GM12872 (cell line): Measurements from ENCODE around the gene TASP1.

Experiments used
- CTCF ChIP-seq: IDR thresholded peaks from 3 replicates; pipeline ENCODE4 v1.5.1; 2011; ENCODE audit warnings: low read depth, mild to moderate bottlenecking, low read length, moderate library complexity; ENCODE audit not compliant: insufficient read depth

TASP1 gene

GRCh38 chr20:13611611-13612125 lies 27.1 kb downstream of the TASP1 start:
- TF ChIP-seq CTCF, result no peak

- peak; percentile 46; the same call in 2 of the 3 replicates for TF ChIP-seq CTCF
These were observed 28.5 kb downstream of the TASP1 start for GRCh38 chr20:13610184-13610583.

- no peak for TF ChIP-seq CTCF
These were observed 30.7 kb downstream of the TASP1 start for GRCh38 chr20:13608066-13608465.

- no peak for TF ChIP-seq CTCF
These were observed 50.7 kb downstream of the TASP1 start for GRCh38 chr20:13588049-13588448.

- no peak for TF ChIP-seq CTCF
These were observed 51.4 kb downstream of the TASP1 start for GRCh38 chr20:13587370-13587769.

- no peak for TF ChIP-seq CTCF
These were observed 52.6 kb downstream of the TASP1 start for GRCh38 chr20:13586133-13586532.

- TF ChIP-seq CTCF, result no peak
These were observed 57.3 kb downstream of the TASP1 start for GRCh38 chr20:13581451-13581850.
